ENCODE data around the gene C6orf52. TPM values are rescaled to one million over a fixed set of nuclear protein-coding genes. Genes with fewer than 3 reads are reported as not detected.

The C6orf52 gene
- total and polyA plus RNA-seq, 9 of the 15 experiments (the other 6 are each of a cell fraction or from before 2014, with no cell fraction given), result 6.7 to 37.0 (median 11.1) TPM

GRCh38 chr6:10662207-10662606 lies 32.2 kb downstream of the C6orf52 start (continued):
- TF ChIP-seq, protein P1, sequence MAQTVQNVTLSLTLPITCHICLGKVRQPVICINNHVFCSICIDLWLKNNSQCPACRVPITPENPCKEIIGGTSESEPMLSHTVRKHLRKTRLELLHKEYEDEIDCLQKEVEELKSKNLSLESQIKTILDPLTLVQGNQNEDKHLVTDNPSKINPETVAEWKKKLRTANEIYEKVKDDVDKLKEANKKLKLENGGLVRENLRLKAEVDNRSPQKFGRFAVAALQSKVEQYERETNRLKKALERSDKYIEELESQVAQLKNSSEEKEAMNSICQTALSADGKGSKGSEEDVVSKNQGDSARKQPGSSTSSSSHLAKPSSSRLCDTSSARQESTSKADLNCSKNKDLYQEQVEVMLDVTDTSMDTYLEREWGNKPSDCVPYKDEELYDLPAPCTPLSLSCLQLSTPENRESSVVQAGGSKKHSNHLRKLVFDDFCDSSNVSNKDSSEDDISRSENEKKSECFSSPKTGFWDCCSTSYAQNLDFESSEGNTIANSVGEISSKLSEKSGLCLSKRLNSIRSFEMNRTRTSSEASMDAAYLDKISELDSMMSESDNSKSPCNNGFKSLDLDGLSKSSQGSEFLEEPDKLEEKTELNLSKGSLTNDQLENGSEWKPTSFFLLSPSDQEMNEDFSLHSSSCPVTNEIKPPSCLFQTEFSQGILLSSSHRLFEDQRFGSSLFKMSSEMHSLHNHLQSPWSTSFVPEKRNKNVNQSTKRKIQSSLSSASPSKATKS (CRISPR knock-in tag; IDR thresholded peaks at IDR 0.05), result peak; percentile 77; the same call in 1 of the 2 replicates
- TF ChIP-seq GATAD2A (IDR thresholded peaks at IDR 0.05) (no peak), RFX7 (CRISPR knock-in tag; IDR thresholded peaks at IDR 0.05) (0 out of 2 replicates have a peak, but pooled peaks have one; percentile 60), ZNF592 (IDR thresholded peaks at IDR 0.05) (peak; percentile 90), KLF6 (CRISPR knock-in tag; IDR thresholded peaks at IDR 0.05; ENCODE audit: borderline replicate concordance) (peak; percentile 93; the same call in 1 of the 2 replicates), CXXC5 (CRISPR knock-in tag; IDR thresholded peaks at IDR 0.05) (peak; percentile 36; the same call in 1 of the 2 replicates), ZNF639 (CRISPR knock-in tag; conservative IDR thresholded peaks at IDR 0.05 in 1 of 2, IDR thresholded peaks at IDR 0.05 in 1 of 2) (peak in 1 of 2 experiments; percentile 96; a peak in 2 of 4 replicates), ZFP1 (CRISPR knock-in tag; IDR thresholded peaks at IDR 0.05) (peak; percentile 63; the same call in 1 of the 2 replicates), ELF2 (CRISPR knock-in tag; IDR thresholded peaks at IDR 0.05) (0 out of 2 replicates have a peak, but pooled peaks have one; percentile 44), ZNF174 (CRISPR knock-in tag; IDR thresholded peaks at IDR 0.05) (peak; percentile 69; the same call in 1 of the 2 replicates), ZSCAN32 (CRISPR knock-in tag; IDR thresholded peaks at IDR 0.05) (no peak), ETV1 (tag; conservative IDR thresholded peaks at IDR 0.05; ENCODE audit: low read depth) (0 out of 2 replicates have a peak, but pooled peaks have one; percentile 14), FOXM1 (IDR thresholded peaks at IDR 0.05; ENCODE audit: low read depth) (no peak), FOXM1 (CRISPR knock-in tag; IDR thresholded peaks at IDR 0.05; ENCODE audit: low read depth) (no peak), PTRF (tag; IDR thresholded peaks at IDR 0.05) (peak; percentile 87), POU5F1 (IDR thresholded peaks at IDR 0.05; ENCODE audit: borderline replicate concordance, low read depth, low read length, partially characterized antibody) (no peak), NR2C2 (CRISPR knock-in tag; IDR thresholded peaks at IDR 0.05) (no peak), NR2C2 (tag; IDR thresholded peaks at IDR 0.05) (peak; percentile 58)
- TF ChIP-seq, protein P2, sequence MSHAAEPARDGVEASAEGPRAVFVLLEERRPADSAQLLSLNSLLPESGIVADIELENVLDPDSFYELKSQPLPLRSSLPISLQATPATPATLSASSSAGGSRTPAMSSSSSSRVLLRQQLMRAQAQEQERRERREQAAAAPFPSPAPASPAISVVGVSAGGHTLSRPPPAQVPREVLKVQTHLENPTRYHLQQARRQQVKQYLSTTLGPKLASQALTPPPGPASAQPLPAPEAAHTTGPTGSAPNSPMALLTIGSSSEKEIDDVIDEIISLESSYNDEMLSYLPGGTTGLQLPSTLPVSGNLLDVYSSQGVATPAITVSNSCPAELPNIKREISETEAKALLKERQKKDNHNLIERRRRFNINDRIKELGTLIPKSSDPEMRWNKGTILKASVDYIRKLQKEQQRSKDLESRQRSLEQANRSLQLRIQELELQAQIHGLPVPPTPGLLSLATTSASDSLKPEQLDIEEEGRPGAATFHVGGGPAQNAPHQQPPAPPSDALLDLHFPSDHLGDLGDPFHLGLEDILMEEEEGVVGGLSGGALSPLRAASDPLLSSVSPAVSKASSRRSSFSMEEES (CRISPR knock-in tag; IDR thresholded peaks at IDR 0.05), result 0 out of 2 replicates have a peak, but pooled peaks have one; percentile 21
